ENCODE data around the gene GNAQ.
A peak's percentile ranks its signal among the peaks of the same experiment; 100 is the strongest.

The GNAQ gene

GRCh38 chr9:77747163-77747562, 284.4 kb downstream of the GNAQ start:
- no peak overlapping the region for H3K18ac ChIP-seq (ENCODE audit: low read depth in 1 of 2, low read length in 2 of 2)
- no peaks in the 10 kb centered on the region for H3K9me3 ChIP-seq (ENCODE audit: control insufficient read depth, low read length)
- no peak overlapping the region for H2BK5ac ChIP-seq (ENCODE audit: low read depth, low read length, poor library complexity, severe bottlenecking)
- H4K8ac ChIP-seq (ENCODE audit: low read length) = no peak overlapping the region
- H3K36me3 ChIP-seq (ENCODE audit: control insufficient read depth in 1 of 2, insufficient read depth in 2 of 2, low read depth in 1 of 2, low read length in 2 of 2) = no peaks in the 10 kb centered on the region
- H2BK12ac ChIP-seq (ENCODE audit: low read length in 2 of 2) = no peak overlapping the region
- no peak overlapping the region for H3K4ac ChIP-seq (ENCODE audit: low read depth in 1 of 2, low read length in 2 of 2)
- no peak overlapping the region for H3K9ac ChIP-seq (ENCODE audit: low read length)
- no peak overlapping the region for H3K23ac ChIP-seq (ENCODE audit: low read length in 2 of 2)
- no peak overlapping the region for H3K14ac ChIP-seq (ENCODE audit: low read length in 2 of 2)
- no peak overlapping the region for H3K4me3 ChIP-seq (ENCODE audit: insufficient read depth in 1 of 2, low read depth in 1 of 2, low read length in 2 of 2)
- peaks cover 7% of the 10 kb centered on the region for H3K79me1 ChIP-seq (replicated peaks; ENCODE audit: low read length, poor library complexity, severe bottlenecking)
- no peak overlapping the region for H2AK5ac ChIP-seq (ENCODE audit: low read length, severe bottlenecking)
- no peaks in the 10 kb centered on the region for H3K4me1 ChIP-seq (ENCODE audit: control insufficient read depth, insufficient read depth, low read depth, low read length)
- no peak overlapping the region for H2AFZ ChIP-seq (ENCODE audit: low read depth, low read length)
- H3K27me3 ChIP-seq (ENCODE audit: control insufficient read depth in 1 of 2, insufficient read depth in 1 of 2, low read length in 2 of 2) = no peaks in the 10 kb centered on the region
- no peak overlapping the region for H2BK15ac ChIP-seq (ENCODE audit: low read depth, poor library complexity, severe bottlenecking)
- H4K91ac ChIP-seq (ENCODE audit: low read length) = no peak overlapping the region
- no peak overlapping the region for H3K27ac ChIP-seq (ENCODE audit: low read length, poor library complexity, severe bottlenecking)
- DNase-seq = no peak
- H2BK120ac ChIP-seq (ENCODE audit: low read depth, low read length) = no peak overlapping the region
- no peak overlapping the region for H3K4me2 ChIP-seq (ENCODE audit: low read length, poor library complexity, severe bottlenecking)

DNA sequence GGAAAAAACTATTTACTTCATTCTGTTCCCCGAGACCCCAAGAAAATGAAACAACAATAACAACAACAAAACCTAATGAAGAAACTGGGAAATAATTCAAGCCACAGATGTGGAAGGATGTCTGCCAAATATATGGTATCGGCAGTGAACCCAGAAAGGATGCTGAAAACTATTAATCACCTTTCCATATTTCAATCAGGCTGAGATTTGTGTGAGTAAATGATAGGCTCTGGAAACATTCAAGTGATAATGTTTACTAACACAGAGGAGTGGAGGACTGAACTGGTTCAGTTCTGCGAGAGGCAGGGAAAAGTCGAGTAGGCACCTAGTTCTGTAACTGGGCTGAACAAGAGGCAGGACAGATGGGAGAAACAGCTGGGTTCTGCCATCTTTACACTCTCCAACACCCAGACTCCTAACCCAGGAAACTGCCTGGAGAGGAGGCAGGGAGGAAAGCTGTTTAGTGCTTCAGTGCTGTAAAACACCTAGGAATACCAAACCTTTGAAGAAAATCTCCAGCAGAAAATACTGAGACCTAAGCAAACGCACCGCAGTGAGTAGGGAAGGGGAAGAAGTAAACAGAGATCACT, 286.7 kb downstream of the GNAQ start:
- Histone ChIP-seq H3K4ac (ENCODE audit: low read depth in 1 of 2, low read length in 2 of 2) (no peak overlapping the region), H3K4me1 (ENCODE audit: control insufficient read depth, insufficient read depth, low read depth, low read length) (no peaks in the 10 kb centered on the region), H3K27ac (ENCODE audit: low read length, poor library complexity, severe bottlenecking) (no peak overlapping the region), H3K36me3 (ENCODE audit: control insufficient read depth in 1 of 2, insufficient read depth in 2 of 2, low read depth in 1 of 2, low read length in 2 of 2) (no peaks in the 10 kb centered on the region), H3K9me3 (ENCODE audit: control insufficient read depth, low read length) (no peaks in the 10 kb centered on the region), H3K23ac (ENCODE audit: low read length in 2 of 2) (no peak overlapping the region), H2AFZ (ENCODE audit: low read depth, low read length) (no peak overlapping the region), H4K8ac (ENCODE audit: low read length) (no peak overlapping the region), H3K4me2 (ENCODE audit: low read length, poor library complexity, severe bottlenecking) (no peak overlapping the region), H3K9ac (ENCODE audit: low read length) (no peak overlapping the region), H2BK5ac (ENCODE audit: low read depth, low read length, poor library complexity, severe bottlenecking) (no peak overlapping the region), H2BK120ac (ENCODE audit: low read depth, low read length) (no peak overlapping the region), H3K4me3 (ENCODE audit: insufficient read depth in 1 of 2, low read depth in 1 of 2, low read length in 2 of 2) (no peak overlapping the region), H3K14ac (ENCODE audit: low read length in 2 of 2) (no peak overlapping the region), H3K27me3 (ENCODE audit: control insufficient read depth in 1 of 2, insufficient read depth in 1 of 2, low read length in 2 of 2) (no peaks in the 10 kb centered on the region), H3K79me1 (replicated peaks; ENCODE audit: low read length, poor library complexity, severe bottlenecking) (peaks cover 11% of the 10 kb centered on the region), H2AK5ac (ENCODE audit: low read length, severe bottlenecking) (no peak overlapping the region), H2BK15ac (ENCODE audit: low read depth, poor library complexity, severe bottlenecking) (no peak overlapping the region), H3K18ac (ENCODE audit: low read depth in 1 of 2, low read length in 2 of 2) (no peak overlapping the region), H4K91ac (ENCODE audit: low read length) (no peak overlapping the region), H2BK12ac (ENCODE audit: low read length in 2 of 2) (no peak overlapping the region)
- 100% methylated on average over 1 of the region's 6 CpGs for WGBS
- DNase-seq = peak; percentile 10

- H4K91ac ChIP-seq (ENCODE audit: low read length) = no peak overlapping the region
- H3K23ac ChIP-seq (ENCODE audit: low read length in 2 of 2) = no peak overlapping the region
- no peak overlapping the region for H2AK5ac ChIP-seq (ENCODE audit: low read length, severe bottlenecking)
- no peak overlapping the region for H2BK12ac ChIP-seq (ENCODE audit: low read length in 2 of 2)
- no peak for DNase-seq
- no peak overlapping the region for H3K18ac ChIP-seq (ENCODE audit: low read depth in 1 of 2, low read length in 2 of 2)
- H3K9me3 ChIP-seq (ENCODE audit: control insufficient read depth, low read length) = no peaks in the 10 kb centered on the region
- no peak overlapping the region for H2BK120ac ChIP-seq (ENCODE audit: low read depth, low read length)
- no peak overlapping the region for H3K14ac ChIP-seq (ENCODE audit: low read length in 2 of 2)
- no peak overlapping the region for H3K4me3 ChIP-seq (ENCODE audit: insufficient read depth in 1 of 2, low read depth in 1 of 2, low read length in 2 of 2)
- H2AFZ ChIP-seq (ENCODE audit: low read depth, low read length) = no peak overlapping the region
- no peaks in the 10 kb centered on the region for H3K4me1 ChIP-seq (ENCODE audit: control insufficient read depth, insufficient read depth, low read depth, low read length)
- no peak overlapping the region for H3K4ac ChIP-seq (ENCODE audit: low read depth in 1 of 2, low read length in 2 of 2)
- H3K27me3 ChIP-seq (ENCODE audit: control insufficient read depth in 1 of 2, insufficient read depth in 1 of 2, low read length in 2 of 2) = no peaks in the 10 kb centered on the region
- H2BK5ac ChIP-seq (ENCODE audit: low read depth, low read length, poor library complexity, severe bottlenecking) = no peak overlapping the region
- no peak overlapping the region for H3K27ac ChIP-seq (ENCODE audit: low read length, poor library complexity, severe bottlenecking)
- peaks cover 5% of the 10 kb centered on the region for H3K79me1 ChIP-seq (replicated peaks; ENCODE audit: low read length, poor library complexity, severe bottlenecking)
- no peak overlapping the region for H4K8ac ChIP-seq (ENCODE audit: low read length)
- no peak overlapping the region for H3K4me2 ChIP-seq (ENCODE audit: low read length, poor library complexity, severe bottlenecking)
- no CpG with 5 or more reads among the region's 1 CpG for WGBS
- H2BK15ac ChIP-seq (ENCODE audit: low read depth, poor library complexity, severe bottlenecking) = no peak overlapping the region
- no peaks in the 10 kb centered on the region for H3K36me3 ChIP-seq (ENCODE audit: control insufficient read depth in 1 of 2, insufficient read depth in 2 of 2, low read depth in 1 of 2, low read length in 2 of 2)
- H3K9ac ChIP-seq (ENCODE audit: low read length) = no peak overlapping the region
These were observed 288.2 kb downstream of the GNAQ start for GRCh38 chr9:77743386-77743785.

GRCh38 chr9:77738932-77739331, 292.7 kb downstream of the GNAQ start:
- H3K27ac ChIP-seq (ENCODE audit: low read length, poor library complexity, severe bottlenecking) = no peak overlapping the region
- H2BK12ac ChIP-seq (ENCODE audit: low read length in 2 of 2) = no peak overlapping the region
- no peak overlapping the region for H3K14ac ChIP-seq (ENCODE audit: low read length in 2 of 2)
- DNase-seq = no peak
- H2BK5ac ChIP-seq (ENCODE audit: low read depth, low read length, poor library complexity, severe bottlenecking) = no peak overlapping the region
- H3K18ac ChIP-seq (ENCODE audit: low read depth in 1 of 2, low read length in 2 of 2) = no peak overlapping the region
- no peaks in the 10 kb centered on the region for H3K36me3 ChIP-seq (ENCODE audit: control insufficient read depth in 1 of 2, insufficient read depth in 2 of 2, low read depth in 1 of 2, low read length in 2 of 2)
- no peak overlapping the region for H3K23ac ChIP-seq (ENCODE audit: low read length in 2 of 2)
- H3K4me2 ChIP-seq (ENCODE audit: low read length, poor library complexity, severe bottlenecking) = no peak overlapping the region
- H4K91ac ChIP-seq (ENCODE audit: low read length) = no peak overlapping the region
- H3K4me3 ChIP-seq (ENCODE audit: insufficient read depth in 1 of 2, low read depth in 1 of 2, low read length in 2 of 2) = no peak overlapping the region
- H3K4ac ChIP-seq (ENCODE audit: low read depth in 1 of 2, low read length in 2 of 2) = no peak overlapping the region
- no peak overlapping the region for H2AFZ ChIP-seq (ENCODE audit: low read depth, low read length)
- no peaks in the 10 kb centered on the region for H3K9me3 ChIP-seq (ENCODE audit: control insufficient read depth, low read length)
- peaks cover 4% of the 10 kb centered on the region for H3K4me1 ChIP-seq (ENCODE audit: control insufficient read depth, insufficient read depth, low read depth, low read length)
- H2BK15ac ChIP-seq (ENCODE audit: low read depth, poor library complexity, severe bottlenecking) = no peak overlapping the region
- H2BK120ac ChIP-seq (ENCODE audit: low read depth, low read length) = no peak overlapping the region
- WGBS = 96% methylated on average over 3 of the region's 4 CpGs
- no peak overlapping the region for H4K8ac ChIP-seq (ENCODE audit: low read length)
- no peak overlapping the region for H2AK5ac ChIP-seq (ENCODE audit: low read length, severe bottlenecking)
- no peak overlapping the region for H3K9ac ChIP-seq (ENCODE audit: low read length)
- no peaks in the 10 kb centered on the region for H3K27me3 ChIP-seq (ENCODE audit: control insufficient read depth in 1 of 2, insufficient read depth in 1 of 2, low read length in 2 of 2)
- peaks cover 19% of the 10 kb centered on the region for H3K79me1 ChIP-seq (replicated peaks; ENCODE audit: low read length, poor library complexity, severe bottlenecking)
